SK-N-MC (cell line): ENCODE results near the gene ALDH1A2.
"Not testable (repeated sequence)": the region's sequence is repeated elsewhere in the genome, so short reads cannot be mapped to it uniquely, and the experiment has no call there.

Source experiments
- EZH2 ChIP-seq: fragments of 200-600 bp; sonication (generic); IDR thresholded peaks from one replicate; pipeline ENCODE4 v1.6.1; 2017; ENCODE audit warnings: antibody characterized with exemption
- POLR2AphosphoS5 ChIP-seq: IDR thresholded peaks from 2 replicates; pipeline ENCODE4 v1.6.1; 2012; ENCODE audit warnings: mild to moderate bottlenecking, low read depth, low read length, borderline replicate concordance

DNA sequence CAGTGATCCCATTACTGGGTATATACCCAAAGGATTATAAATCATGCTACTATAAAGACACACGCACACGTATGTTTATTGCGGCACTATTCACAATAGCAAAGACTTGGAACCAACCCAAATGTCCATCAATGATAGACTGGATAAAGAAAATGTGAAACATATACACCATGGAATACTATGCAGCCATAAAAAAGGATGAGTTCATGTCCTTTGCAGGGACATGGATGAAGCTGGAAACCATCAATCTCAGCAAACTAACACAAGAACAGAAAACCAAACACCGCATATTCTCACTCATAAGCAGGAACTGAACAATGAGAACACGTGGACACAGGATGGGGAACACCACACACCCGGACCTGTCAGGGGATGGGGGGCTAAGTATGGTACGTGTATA, 20.1 kb downstream of the ALDH1A2 start:
- TF ChIP-seq EZH2, POLR2AphosphoS5: not testable (repeated sequence)
